Right cardiac atrium (tissue), 5 donors: ENCODE data around the gene GGCT. TPM values are rescaled to one million over a fixed set of nuclear protein-coding genes. Genes with fewer than 3 reads are reported as not detected.
"Not testable (repeated sequence)": the region's sequence is repeated elsewhere in the genome, so short reads cannot be mapped to it uniquely, and the experiment has no call there.

ENCODE experiments used
- ATAC-seq, 2 donors: fragments of 200-7000 bp; cut with Tn5 transposase; one replicate each; pipeline versions ENCODE4 v1.8.0 to v1.9.1; 2020; ENCODE audit warnings: moderate library complexity in 2 of 2, mild to moderate bottlenecking in 1 of 2
- DNase-seq, 3 donors: peaks; one replicate each; pipeline ENCODE4 v3.0.0-alpha.2; 2020
- H3K27ac ChIP-seq: one replicate; pipeline ENCODE4 v1.5.1; 2013; ENCODE audit warnings: mild to moderate bottlenecking, low read length, control low read depth, moderate library complexity
- H3K27me3 ChIP-seq: one replicate; pipeline ENCODE4 v1.6.1; 2013; ENCODE audit not compliant: control insufficient read depth, insufficient read depth
- H3K4me1 ChIP-seq: one replicate; pipeline ENCODE4 v1.6.1; 2013; ENCODE audit warnings: low read length; ENCODE audit not compliant: control insufficient read depth, insufficient read depth
- H3K4me3 ChIP-seq: one replicate; pipeline ENCODE4 v1.5.1; 2013; ENCODE audit warnings: low read length, control low read depth
- H3K9me3 ChIP-seq: one replicate; pipeline ENCODE4 v1.6.1; 2013; ENCODE audit warnings: low read length; ENCODE audit not compliant: control insufficient read depth
- WGBS: extraction: QIAGEN DNeasy Blood & Tissue Kit; methylation state at CpG from one replicate; pipeline ENCODE4 v1.1.7; 2013; 5-methylcytosine and 5-hydroxymethylcytosine counted together
- intact Hi-C, 4 donors: fragments of 100-400 bp; cut with DNase I; formaldehyde crosslinking; loops; one replicate each; pipeline versions ENCODE4 v1.11.0 to v1.14.0; 2022 to 2023
- polyA plus RNA-seq: library from polyadenylated mRNA; stranded (reverse); fragments of 200-250 nt; gene quantifications from one replicate; pipeline ENCODE4 v1.2.3, GENCODE V29; 2013
- total RNA-seq, 4 donors: library from RNA; stranded (reverse); fragmentation: NEBNext Ultra II Directional; extraction: Animal tissue kit (Norgen Biotek cat#: 25700); gene quantifications; one replicate each; pipeline ENCODE4 v1.2.1, GENCODE V29; 2021
- donor health status: healthy with polysubstance abuse.
- donor health status: DM: no; HTN: yes; CAD: no.
- donor health status: DM: no; HTN: no; CAD: no.
- donor health status: DM: no; HTN: yes; CAD: no; lungs with severe emphysema.
- donor health status: DM: yes; HTN: yes; CAD: no.

Gene GGCT
- total and polyA plus RNA-seq, 5 donors = 21.2 to 41.0 (median 23.0) TPM

GRCh38 chr7:30505174-30505697 is 607 bp upstream of the GGCT start:
- 15% methylated on average over 19 of the region's 19 CpGs for WGBS
- Histone ChIP-seq H3K9me3 (no peaks in the 10 kb centered on the region), H3K4me1 (peaks cover 6% of the 10 kb centered on the region), H3K4me3 (peak overlapping the region; percentile 45), H3K27me3 (no peaks in the 10 kb centered on the region), H3K27ac (peak overlapping the region; percentile 76)
- DNase-seq (no peak), ATAC-seq (peak in 1 of 2 donors; percentile 45)
- intact Hi-C loops = loop anchor here in 2 of 4 donors (10.0 kb wide), 1 partner anchor 60 kb away; no protein-coding TSS in a partner anchor

GRCh38 chr7:30503274-30504212 is 1.1 kb downstream of the GGCT start:
- peaks cover 6% of the 10 kb centered on the region for H3K4me1 ChIP-seq
- ATAC-seq = no peak
- no peak overlapping the region for H3K27ac ChIP-seq
- no peaks in the 10 kb centered on the region for H3K9me3 ChIP-seq
- DNase-seq = no peak
- intact Hi-C loops = loop anchor here in 2 of 4 donors (10.0 kb wide), 1 partner anchor 61 kb away; no protein-coding TSS in a partner anchor
- WGBS = 49% methylated on average over 15 of the region's 15 CpGs
- no peaks in the 10 kb centered on the region for H3K27me3 ChIP-seq
- peak overlapping the region; percentile 68 for H3K4me3 ChIP-seq

DNA sequence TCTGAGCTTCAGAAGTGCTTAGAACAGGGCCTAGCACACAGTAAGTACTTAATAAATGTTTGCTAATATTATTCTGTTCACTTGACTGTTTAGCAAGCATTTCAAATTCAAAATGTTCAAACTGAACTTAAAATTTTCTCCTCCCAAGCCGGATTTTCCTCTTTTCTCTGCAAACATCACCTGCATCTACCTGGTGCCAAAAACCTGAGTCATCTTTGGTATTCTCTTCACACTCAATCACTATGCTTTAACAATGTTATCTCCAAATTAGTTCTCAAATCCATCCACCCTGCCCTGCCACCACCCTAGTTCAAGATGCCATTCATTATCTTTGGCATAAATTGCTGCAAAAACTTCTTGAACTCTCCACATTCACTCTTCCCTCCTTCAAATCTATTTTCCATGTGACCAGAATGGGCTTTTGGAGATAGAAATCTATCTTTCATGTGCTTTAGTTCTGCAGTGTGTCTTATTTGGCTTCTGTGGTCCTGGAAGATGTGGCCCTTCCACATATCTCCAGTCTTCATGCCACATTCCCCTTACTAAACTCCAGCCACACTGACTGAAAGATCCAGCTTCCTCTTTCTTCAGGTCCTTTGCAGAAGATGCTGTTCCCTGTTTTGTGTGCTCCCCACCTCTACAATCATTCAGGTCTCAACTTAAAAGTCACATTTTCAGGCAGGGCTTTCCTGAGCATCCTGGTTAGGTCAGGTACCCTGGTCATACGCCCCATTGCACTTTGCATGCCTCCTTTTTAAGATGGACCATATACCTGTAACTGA is 2.0 kb downstream of the GGCT start:
- Histone ChIP-seq H3K4me3 (no peak overlapping the region), H3K27me3 (no peaks in the 10 kb centered on the region), H3K4me1 (peaks cover 6% of the 10 kb centered on the region), H3K9me3 (no peaks in the 10 kb centered on the region), H3K27ac (no peak overlapping the region)
- intact Hi-C loops = loop anchor here in 2 of 4 donors (10.0 kb wide), 1 partner anchor 62 kb away; no protein-coding TSS in a partner anchor
- WGBS = 95% methylated on average over 2 of the region's 2 CpGs
- ATAC-seq (no peak), DNase-seq (no peak)

- Histone ChIP-seq H3K4me1 (peaks cover 6% of the 10 kb centered on the region), H3K27me3 (no peaks in the 10 kb centered on the region), H3K9me3 (no peaks in the 10 kb centered on the region), H3K4me3 (no peak overlapping the region), H3K27ac (no peak overlapping the region)
- intact Hi-C loops = loop anchor here in 2 of 4 donors (10.0 kb wide), 1 partner anchor 64 kb away; no protein-coding TSS in a partner anchor
- whole genome bisulfite sequencing = 95% methylated on average over 5 of the region's 5 CpGs
- ATAC-seq (no peak), DNase-seq (no peak)
Observed at GRCh38 chr7:30501264-30501663, 3.4 kb downstream of the GGCT start.

DNA sequence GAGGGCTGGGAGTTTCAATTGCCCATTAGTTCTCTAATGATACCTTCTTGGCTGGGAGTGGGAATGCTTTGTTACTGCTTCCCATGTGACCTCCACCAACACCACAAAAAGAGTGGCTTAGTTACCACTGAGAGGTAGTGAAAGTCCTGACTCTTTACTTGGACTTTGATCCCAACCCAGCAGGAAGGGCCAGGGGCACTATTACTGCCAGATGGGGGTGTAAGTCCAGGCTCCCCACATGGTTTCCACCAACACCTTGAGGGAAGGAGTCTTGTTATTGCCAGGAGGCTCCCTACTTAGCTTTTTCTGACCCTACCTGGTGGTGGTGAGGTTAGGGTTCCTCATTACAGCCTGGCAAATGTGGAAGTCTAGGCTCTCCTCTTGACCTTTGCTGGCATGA is 11.4 kb downstream of the GGCT start:
- DNase-seq (no peak), ATAC-seq (no peak)
- intact Hi-C loops = no loop called here
- H3K4me1 ChIP-seq = no peaks in the 10 kb centered on the region
- no peaks in the 10 kb centered on the region for H3K27me3 ChIP-seq
- no peaks in the 10 kb centered on the region for H3K9me3 ChIP-seq
- H3K27ac ChIP-seq = no peak overlapping the region
- no peak overlapping the region for H3K4me3 ChIP-seq

DNA sequence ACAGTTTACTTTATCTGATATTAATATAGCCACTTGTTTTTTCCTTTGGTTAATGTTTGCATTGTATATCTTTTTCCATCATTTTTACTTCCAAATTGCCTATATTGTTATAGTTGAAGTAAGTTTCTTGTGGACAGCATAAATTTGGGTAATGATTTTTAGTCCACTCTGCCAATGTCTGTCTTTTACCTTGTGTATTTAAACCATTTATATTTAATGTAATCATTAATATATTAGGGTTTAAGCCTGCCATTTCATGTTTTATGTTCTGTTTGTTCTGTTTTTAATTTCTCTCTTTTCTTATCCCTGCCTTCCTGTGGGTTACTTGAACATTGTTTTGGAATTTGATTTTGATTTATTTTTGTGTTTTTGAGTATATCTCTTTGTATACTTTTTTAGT is 13.2 kb downstream of the GGCT start:
- H3K27ac ChIP-seq = no peak overlapping the region
- H3K4me1 ChIP-seq = no peaks in the 10 kb centered on the region
- intact Hi-C loops = no loop called here

GRCh38 chr7:30487371-30487770 is 17.3 kb downstream of the GGCT start:
- Histone ChIP-seq H3K4me3 (no peak overlapping the region), H3K27ac (no peak overlapping the region), H3K4me1 (no peaks in the 10 kb centered on the region), H3K9me3 (no peaks in the 10 kb centered on the region), H3K27me3 (no peaks in the 10 kb centered on the region)
- ATAC-seq = no peak
- DNase-seq = no peak
- intact Hi-C loops = no loop called here
- 70% methylated on average over 1 of the region's 1 CpG for WGBS

More for the DNA sequence above, 13.2 kb downstream of the GGCT start:
- H3K9me3 ChIP-seq = no peaks in the 10 kb centered on the region
- no peak overlapping the region for H3K4me3 ChIP-seq
- DNase-seq = no peak
- H3K27me3 ChIP-seq = no peaks in the 10 kb centered on the region
- no peak for ATAC-seq

- H3K4me3 ChIP-seq = no peak overlapping the region
- H3K4me1 ChIP-seq = no peaks in the 10 kb centered on the region
- H3K27me3 ChIP-seq = no peaks in the 10 kb centered on the region
- no peaks in the 10 kb centered on the region for H3K9me3 ChIP-seq
- intact Hi-C loops = no loop called here
- WGBS = 90% methylated on average over 1 of the region's 1 CpG
- ATAC-seq = no peak
- DNase-seq = no peak
- no peak overlapping the region for H3K27ac ChIP-seq
Observed at GRCh38 chr7:30485667-30486066, 19.0 kb downstream of the GGCT start.

DNA sequence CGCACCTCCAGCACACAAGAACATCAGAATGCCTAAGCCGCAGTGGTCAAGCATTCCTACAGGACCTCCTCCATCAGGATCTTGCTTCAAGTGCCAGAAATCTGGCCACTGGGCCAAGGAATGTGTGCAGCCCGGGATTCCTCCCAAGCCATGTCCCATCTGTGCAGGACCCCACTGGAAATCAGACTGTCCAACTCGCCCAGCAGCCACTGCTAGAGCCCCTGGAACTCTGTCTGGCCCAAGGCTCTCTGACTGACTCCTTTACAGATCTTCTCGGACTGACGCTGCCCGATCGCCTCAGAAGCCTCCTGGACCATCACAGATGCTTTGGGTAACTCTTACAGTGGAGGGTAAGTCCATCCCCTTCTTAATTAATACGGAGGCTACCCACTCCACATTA is 23.2 kb downstream of the GGCT start:
- intact Hi-C loops, ATAC-seq, H3K9me3 ChIP-seq, H3K4me3 ChIP-seq, H3K27ac ChIP-seq, H3K4me1 ChIP-seq, DNase-seq, H3K27me3 ChIP-seq: not testable (repeated sequence)
- 93% methylated on average over 9 of the region's 9 CpGs for WGBS

GRCh38 chr7:30479202-30480120 is 25.2 kb downstream of the GGCT start:
- DNase-seq = no peak
- Histone ChIP-seq H3K4me1 (peaks cover 12% of the 10 kb centered on the region), H3K27ac (peak overlapping the region; percentile 98), H3K27me3 (no peaks in the 10 kb centered on the region), H3K9me3 (no peaks in the 10 kb centered on the region), H3K4me3 (peak overlapping the region; percentile 63)
- intact Hi-C loops = no loop called here
- WGBS = 85% methylated on average over 14 of the region's 14 CpGs
- no peak for ATAC-seq
